Uterus (tissue), 2 donors: ENCODE measurements around the gene ABL1.

Experiments used
- POLR2A ChIP-seq, 2 donors: fragments of 450-650 bp; IDR thresholded peaks; one replicate each; pipeline ENCODE4 v1.6.1; 2016; ENCODE audit warnings: antibody characterized with exemption in 2 of 2, mild to moderate bottlenecking in 1 of 2, moderate library complexity in 1 of 2
- TF ChIP-seq, protein P1 (sequence below), 4 experiments: fragments of 200-600 bp in 2 of 4; fragments of 450-650 bp in 2 of 4; sonication (generic) in 2 of 4; IDR thresholded peaks; one replicate each; pipeline ENCODE4 v1.5.1; 2016 to 2019; ENCODE audit warnings: antibody characterized with exemption in 4 of 4, mild to moderate bottlenecking in 2 of 4, moderate library complexity in 1 of 4

DNA sequence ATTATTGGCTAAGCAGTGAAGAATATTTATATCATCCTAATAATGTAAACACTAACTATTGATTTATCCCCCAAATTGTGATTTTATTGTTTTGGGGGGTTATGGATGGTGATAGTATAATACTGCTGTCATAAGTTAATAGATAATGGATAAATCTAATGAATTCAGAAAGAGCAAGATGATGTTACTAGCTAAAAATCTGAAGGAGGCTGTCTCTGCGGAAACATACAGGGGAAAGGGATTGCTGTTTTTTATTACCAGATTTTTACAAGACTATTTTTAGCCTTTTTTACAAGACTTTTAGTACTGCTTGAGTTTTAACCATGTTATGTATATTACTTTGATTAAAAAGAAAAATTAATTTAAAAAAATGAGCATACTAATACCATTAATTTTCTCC is 5.3 kb upstream of the ABL1 start:
- TF ChIP-seq, protein P1, sequence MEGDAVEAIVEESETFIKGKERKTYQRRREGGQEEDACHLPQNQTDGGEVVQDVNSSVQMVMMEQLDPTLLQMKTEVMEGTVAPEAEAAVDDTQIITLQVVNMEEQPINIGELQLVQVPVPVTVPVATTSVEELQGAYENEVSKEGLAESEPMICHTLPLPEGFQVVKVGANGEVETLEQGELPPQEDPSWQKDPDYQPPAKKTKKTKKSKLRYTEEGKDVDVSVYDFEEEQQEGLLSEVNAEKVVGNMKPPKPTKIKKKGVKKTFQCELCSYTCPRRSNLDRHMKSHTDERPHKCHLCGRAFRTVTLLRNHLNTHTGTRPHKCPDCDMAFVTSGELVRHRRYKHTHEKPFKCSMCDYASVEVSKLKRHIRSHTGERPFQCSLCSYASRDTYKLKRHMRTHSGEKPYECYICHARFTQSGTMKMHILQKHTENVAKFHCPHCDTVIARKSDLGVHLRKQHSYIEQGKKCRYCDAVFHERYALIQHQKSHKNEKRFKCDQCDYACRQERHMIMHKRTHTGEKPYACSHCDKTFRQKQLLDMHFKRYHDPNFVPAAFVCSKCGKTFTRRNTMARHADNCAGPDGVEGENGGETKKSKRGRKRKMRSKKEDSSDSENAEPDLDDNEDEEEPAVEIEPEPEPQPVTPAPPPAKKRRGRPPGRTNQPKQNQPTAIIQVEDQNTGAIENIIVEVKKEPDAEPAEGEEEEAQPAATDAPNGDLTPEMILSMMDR (IDR thresholded peaks at IDR 0.05): no peak
- no peak for TF ChIP-seq POLR2A (IDR thresholded peaks at IDR 0.05)
